ENCODE data around the gene PPM1G. TPM values are rescaled to one million over a fixed set of nuclear protein-coding genes. Genes with fewer than 3 reads are reported as not detected.
"Not testable (repeated sequence)": the region's sequence is repeated elsewhere in the genome, so short reads cannot be mapped to it uniquely, and the experiment has no call there.

The PPM1G gene
- total RNA-seq, 1 donor = 62.2 TPM

GRCh38 chr2:27363933-27364332 lies 45.5 kb downstream of the PPM1G start:
- no peak for TF ChIP-seq CTCF (IDR thresholded peaks at IDR 0.05; ENCODE audit: insufficient read depth, low read length)
- no peak for DNase-seq (ENCODE audit: low read depth)
- no peak overlapping the region for H3K4me3 ChIP-seq (ENCODE audit: low read depth, low read length)

GRCh38 chr2:27362678-27363420 lies 46.5 kb downstream of the PPM1G start:
- no peak for DNase-seq (ENCODE audit: low read depth)
- H3K4me3 ChIP-seq (ENCODE audit: low read depth, low read length) = no peak overlapping the region
- no peak for TF ChIP-seq CTCF (IDR thresholded peaks at IDR 0.05; ENCODE audit: insufficient read depth, low read length)

- peak within 1 kb of the TSS; percentile 97 for H3K4me3 ChIP-seq (ENCODE audit: low read depth, low read length)
- TF ChIP-seq CTCF (IDR thresholded peaks at IDR 0.05; ENCODE audit: insufficient read depth, low read length) = no peak
- peak; percentile 98 for DNase-seq (ENCODE audit: low read depth)
Measured at GRCh38 chr2:27356382-27357181, 52.8 kb downstream of the PPM1G start, which contains the start of gene GTF3C2. Gene GTF3C2, minus strand, starts transcription at chr2:27356764. Its CDS starts 13,210 bp downstream, at chr2:27343554.

GRCh38 chr2:27356056-27356381 lies 53.4 kb downstream of the PPM1G start:
- TF ChIP-seq CTCF (IDR thresholded peaks at IDR 0.05; ENCODE audit: insufficient read depth, low read length) = no peak
- peak; percentile 43 for DNase-seq (ENCODE audit: low read depth)
- peak overlapping the region; percentile 97 for H3K4me3 ChIP-seq (ENCODE audit: low read depth, low read length)

GRCh38 chr2:27354597-27354927 lies 54.8 kb downstream of the PPM1G start:
- H3K4me3 ChIP-seq (ENCODE audit: low read depth, low read length) = no peak overlapping the region
- no peak for DNase-seq (ENCODE audit: low read depth)
- no peak for TF ChIP-seq CTCF (IDR thresholded peaks at IDR 0.05; ENCODE audit: insufficient read depth, low read length)

GRCh38 chr2:27353762-27354596 lies 55.4 kb downstream of the PPM1G start:
- DNase-seq (ENCODE audit: low read depth) = peak; percentile 26
- H3K4me3 ChIP-seq (ENCODE audit: low read depth, low read length) = no peak overlapping the region
- no peak for TF ChIP-seq CTCF (IDR thresholded peaks at IDR 0.05; ENCODE audit: insufficient read depth, low read length)

GRCh38 chr2:27353386-27353761 lies 56.0 kb downstream of the PPM1G start:
- DNase-seq (ENCODE audit: low read depth); H3K4me3 ChIP-seq (ENCODE audit: low read depth, low read length): not testable (repeated sequence)
